ENCODE data around the gene E2F8. TPM values are rescaled to one million over a fixed set of nuclear protein-coding genes. Genes with fewer than 3 reads are reported as not detected.

E2F8 gene
- polyA plus RNA-seq, 1 donor from 2014 or later = 0.07 TPM

DNA sequence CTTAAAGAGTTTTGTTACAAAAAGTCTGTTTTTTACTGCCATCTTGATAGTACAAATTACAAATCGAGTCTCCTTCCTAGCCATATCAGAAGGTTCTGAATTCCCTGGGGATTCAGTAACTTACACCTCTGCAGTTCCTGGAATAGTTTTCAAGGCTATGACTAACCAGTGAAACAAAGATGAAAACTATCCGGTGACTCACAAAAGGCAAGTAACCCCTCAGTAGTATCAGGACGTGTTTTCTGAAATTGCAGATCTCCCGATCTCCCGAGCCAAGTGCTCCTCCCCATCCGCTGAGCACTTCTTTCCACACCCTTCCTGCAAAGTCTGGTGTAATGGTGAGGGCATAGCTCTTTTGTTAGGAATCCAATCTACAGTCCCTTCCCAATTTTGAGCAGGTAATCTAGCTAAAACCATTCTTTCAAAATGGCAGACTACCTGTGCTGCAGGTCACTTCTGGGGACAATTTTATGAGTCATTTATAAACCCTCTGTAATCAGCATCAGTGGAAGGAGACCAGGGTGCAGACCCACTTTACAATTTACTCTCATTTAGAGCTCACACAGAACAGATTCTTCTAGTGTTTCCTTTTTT, 7.7 kb downstream of the E2F8 start:
- Histone ChIP-seq H3K9me3 (ENCODE audit: low read length) (no peaks in the 10 kb centered on the region), H3K4me2 (ENCODE audit: low read length) (no peak overlapping the region), H3K27ac (ENCODE audit: low read length) (no peak overlapping the region), H3K9me2 (ENCODE audit: insufficient read depth, low read length) (no peaks in the 10 kb centered on the region), H3K4me3 (ENCODE audit: low read length) (no peak overlapping the region), H3F3A (ENCODE audit: insufficient read depth, low read length, poor library complexity, severe bottlenecking) (no peaks in the 10 kb centered on the region), H2AFZ (ENCODE audit: low read depth, low read length) (no peak overlapping the region), H3K36me3 (ENCODE audit: insufficient read depth, low read length) (no peaks in the 10 kb centered on the region), H3K79me2 (replicated peaks; ENCODE audit: insufficient read depth, low read length) (no peaks in the 10 kb centered on the region), H3K9ac (ENCODE audit: low read length) (no peak overlapping the region), H4K20me1 (ENCODE audit: insufficient read depth) (no peaks in the 10 kb centered on the region), H3K27me3 (ENCODE audit: insufficient read depth, low read depth, low read length) (no peaks in the 10 kb centered on the region)
- TF ChIP-seq RAD21 (conservative IDR thresholded peaks at IDR 0.05) (no peak), REST (IDR thresholded peaks at IDR 0.05; ENCODE audit: borderline replicate concordance) (no peak), EZH2 (IDR thresholded peaks at IDR 0.05; ENCODE audit: borderline replicate concordance, insufficient read depth, low read length, poor library complexity, severe bottlenecking) (no peak), CTCF (IDR thresholded peaks at IDR 0.05; ENCODE audit: poor library complexity, severe bottlenecking) (no peak)

DNA sequence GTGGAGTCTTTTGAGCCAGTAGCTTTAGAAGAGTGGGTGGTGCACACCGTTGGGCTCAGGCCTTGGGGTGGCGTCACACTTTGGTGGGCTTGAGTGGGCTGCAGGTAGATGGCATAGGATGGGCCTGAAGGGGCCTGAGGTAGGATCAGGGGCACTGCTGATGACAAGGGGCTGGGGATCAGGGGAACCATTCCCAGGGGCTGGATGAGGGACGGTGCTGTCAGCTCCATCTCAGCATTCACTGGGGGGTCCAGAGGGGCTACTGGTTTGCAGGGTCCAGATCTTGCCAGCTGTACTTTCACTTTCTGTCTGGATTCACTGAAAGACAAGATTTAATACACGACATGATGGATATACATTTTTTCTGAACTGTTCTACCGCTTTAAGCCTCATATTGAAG, 11.1 kb downstream of the E2F8 start:
- H3K36me3 ChIP-seq (ENCODE audit: insufficient read depth, low read length) = no peaks in the 10 kb centered on the region
- no peak overlapping the region for H3K9ac ChIP-seq (ENCODE audit: low read length)
- no peak overlapping the region for H3K27ac ChIP-seq (ENCODE audit: low read length)
- H3K9me2 ChIP-seq (ENCODE audit: insufficient read depth, low read length) = no peaks in the 10 kb centered on the region
- no peak overlapping the region for H3K4me2 ChIP-seq (ENCODE audit: low read length)
- H3F3A ChIP-seq (ENCODE audit: insufficient read depth, low read length, poor library complexity, severe bottlenecking) = no peaks in the 10 kb centered on the region
- no peak overlapping the region for H2AFZ ChIP-seq (ENCODE audit: low read depth, low read length)
- H4K20me1 ChIP-seq (ENCODE audit: insufficient read depth) = no peaks in the 10 kb centered on the region
- H3K27me3 ChIP-seq (ENCODE audit: insufficient read depth, low read depth, low read length) = no peaks in the 10 kb centered on the region
- no peak for TF ChIP-seq SMC3 (conservative IDR thresholded peaks at IDR 0.05; ENCODE audit: poor library complexity)
- TF ChIP-seq POLR2AphosphoS5 (IDR thresholded peaks at IDR 0.05) = no peak
- TF ChIP-seq RAD21 (conservative IDR thresholded peaks at IDR 0.05) = no peak
- no peak for TF ChIP-seq EP300 (conservative IDR thresholded peaks at IDR 0.05; ENCODE audit: poor library complexity, severe bottlenecking)
- TF ChIP-seq CTCF (IDR thresholded peaks at IDR 0.05; ENCODE audit: poor library complexity, severe bottlenecking) = no peak
- no peak for TF ChIP-seq MXI1 (conservative IDR thresholded peaks at IDR 0.05; ENCODE audit: poor library complexity, severe bottlenecking)
- TF ChIP-seq EZH2 (IDR thresholded peaks at IDR 0.05; ENCODE audit: borderline replicate concordance, insufficient read depth, low read length, poor library complexity, severe bottlenecking) = no peak
- no peak for TF ChIP-seq TAF1 (IDR thresholded peaks at IDR 0.05; ENCODE audit: low read depth)
- no peaks in the 10 kb centered on the region for H3K79me2 ChIP-seq (replicated peaks; ENCODE audit: insufficient read depth, low read length)
- no peaks in the 10 kb centered on the region for H3K9me3 ChIP-seq (ENCODE audit: low read length)
- no peak overlapping the region for H3K4me3 ChIP-seq (ENCODE audit: low read length)

Measured in neural cell (in vitro differentiated cells).